HEK293 (cell line): ENCODE measurements around the gene PHKA2.

Experiments used
- CTCF ChIA-PET: fragments of 350-600 bp; formaldehyde crosslinking; extraction: SDS; loops from one replicate; lab custom pipeline; 2021; ENCODE audit warnings: antibody characterized with exemption; lab: Yijun Ruan, JAX
- POLR2A ChIA-PET: fragments of 300-600 bp; formaldehyde crosslinking; extraction: SDS; loops from one replicate; lab custom pipeline; 2020; ENCODE audit warnings: antibody characterized with exemption, inconsistent platforms; lab: Yijun Ruan, JAX
- H3K27ac ChIP-seq: fragments of 200-500 bp; sonication (Bioruptor generic); 2 replicates; pipeline ENCODE4 v1.5.1; 2014; ENCODE audit warnings: low read depth, low read length, control low read depth, inconsistent platforms; ENCODE audit errors: extremely low read depth
- H3K36me3 ChIP-seq, 2 experiments: fragments of 200-500 bp in 1 of 2; sonication (Bioruptor generic) in 1 of 2; 1 replicate in 1 of 2; 2 replicates in 1 of 2; pipeline ENCODE4 v1.5.1; 2014 to 2017; ENCODE audit warnings: inconsistent platforms in 2 of 2, low read length in 2 of 2; ENCODE audit not compliant: control insufficient read depth in 2 of 2, insufficient read depth in 1 of 2
- H3K4me1 ChIP-seq: fragments of 200-500 bp; sonication (Bioruptor generic); 2 replicates; pipeline ENCODE4 v1.5.1; 2014; ENCODE audit warnings: mild to moderate bottlenecking, low read length, inconsistent platforms; ENCODE audit not compliant: control insufficient read depth, insufficient read depth
- H3K4me3 ChIP-seq: 2 replicates; pipeline ENCODE4 v1.5.1; 2011; ENCODE audit warnings: low read depth, mild to moderate bottlenecking, control low read depth, low read length, moderate library complexity
- H3K9me3 ChIP-seq: fragments of 200-500 bp; sonication (Bioruptor generic); 2 replicates; pipeline ENCODE4 v1.5.1; 2014; ENCODE audit warnings: low read depth, low read length, inconsistent platforms; ENCODE audit not compliant: control insufficient read depth, insufficient read depth
- IKZF3 ChIP-seq: fragments of 450-650 bp; IDR thresholded peaks from 2 replicates; pipeline ENCODE4 v1.5.0; 2018; ENCODE audit warnings: missing biosample characterization, mild to moderate bottlenecking, missing genetic modification characterization, moderate library complexity
- KLF1 ChIP-seq: fragments of 450-650 bp; formaldehyde crosslinking; IDR thresholded peaks from 2 replicates; pipeline ENCODE4 v1.5.1; 2016; ENCODE audit warnings: missing biosample characterization, missing genetic modification characterization
- MZF1 ChIP-seq: fragments of 450-650 bp; formaldehyde crosslinking; IDR thresholded peaks from 2 replicates; pipeline ENCODE4 v1.5.1; 2017; ENCODE audit warnings: missing biosample characterization, missing genetic modification characterization, borderline replicate concordance
- PRDM1 ChIP-seq: fragments of 450-650 bp; formaldehyde crosslinking; IDR thresholded peaks from 2 replicates; pipeline ENCODE4; 2016; ENCODE audit warnings: missing biosample characterization, missing genetic modification characterization
- REST ChIP-seq: fragments of 450-650 bp; formaldehyde crosslinking; IDR thresholded peaks from 2 replicates; pipeline ENCODE4 v1.5.1; 2016; ENCODE audit warnings: missing biosample characterization, missing genetic modification characterization
- SCRT1 ChIP-seq: fragments of 450-650 bp; formaldehyde crosslinking; IDR thresholded peaks from 2 replicates; pipeline ENCODE4 v1.5.1; 2016; ENCODE audit warnings: missing biosample characterization, missing genetic modification characterization, borderline replicate concordance
- WT1 ChIP-seq: fragments of 450-650 bp; formaldehyde crosslinking; IDR thresholded peaks from 2 replicates; pipeline ENCODE4 v1.5.1; 2016; ENCODE audit warnings: missing biosample characterization, missing genetic modification characterization
- ZBTB17 ChIP-seq: fragments of 450-650 bp; formaldehyde crosslinking; IDR thresholded peaks from 2 replicates; pipeline ENCODE4 v1.5.1; 2016; ENCODE audit warnings: missing biosample characterization, missing genetic modification characterization
- ZBTB48 ChIP-seq: fragments of 450-650 bp; formaldehyde crosslinking; IDR thresholded peaks from 2 replicates; pipeline ENCODE4 v1.5.1; 2016; ENCODE audit warnings: missing biosample characterization, missing genetic modification characterization
- ZNF114 ChIP-seq: fragments of 450-650 bp; formaldehyde crosslinking; IDR thresholded peaks from 2 replicates; pipeline ENCODE4 v1.5.0; 2017; ENCODE audit warnings: missing biosample characterization, missing genetic modification characterization
- ZNF26 ChIP-seq: fragments of 450-650 bp; formaldehyde crosslinking; IDR thresholded peaks from 2 replicates; pipeline ENCODE4 v1.5.1; 2016; ENCODE audit warnings: missing biosample characterization, missing genetic modification characterization
- ZNF335 ChIP-seq: fragments of 450-650 bp; formaldehyde crosslinking; conservative IDR thresholded peaks from 2 replicates; pipeline ENCODE4 v1.5.1; 2016; ENCODE audit warnings: missing biosample characterization, missing genetic modification characterization
- ZNF404 ChIP-seq: fragments of 450-650 bp; formaldehyde crosslinking; IDR thresholded peaks from 2 replicates; pipeline ENCODE4 v1.5.1; 2017; ENCODE audit warnings: missing biosample characterization, missing genetic modification characterization
- ZNF48 ChIP-seq: fragments of 450-650 bp; formaldehyde crosslinking; IDR thresholded peaks from 2 replicates; pipeline ENCODE4 v1.5.1; 2016; ENCODE audit warnings: missing biosample characterization, missing genetic modification characterization
- ZNF510 ChIP-seq: fragments of 450-650 bp; formaldehyde crosslinking; IDR thresholded peaks from 2 replicates; pipeline ENCODE4 v1.5.1; 2018; ENCODE audit warnings: mild to moderate bottlenecking, missing genetic modification characterization, missing biosample characterization; ENCODE audit not compliant: insufficient replicate concordance
- ZNF600 ChIP-seq: fragments of 450-650 bp; formaldehyde crosslinking; IDR thresholded peaks from 2 replicates; pipeline ENCODE4 v1.5.1; 2016; ENCODE audit warnings: missing biosample characterization, missing genetic modification characterization
- ZNF626 ChIP-seq: fragments of 450-650 bp; sonication (Bioruptor Pico); formaldehyde crosslinking; IDR thresholded peaks from 2 replicates; pipeline ENCODE4 v1.5.1; 2018; ENCODE audit warnings: missing biosample characterization, missing genetic modification characterization, inconsistent platforms
- ZNF830 ChIP-seq: fragments of 450-650 bp; IDR thresholded peaks from 2 replicates; pipeline ENCODE4 v1.5.0; 2018; ENCODE audit warnings: missing biosample characterization, missing genetic modification characterization, low read depth, mild to moderate bottlenecking, moderate library complexity

Gene PHKA2

GRCh38 chrX:18895189-18895951 is 88.5 kb downstream of the PHKA2 start:
- CTCF ChIA-PET, result interaction anchor here (0.7 kb wide), 2 partner anchors 11 to 99 kb away, joined by 3 read pairs; no protein-coding TSS in a partner anchor
- H3K9me3 ChIP-seq, result no peaks in the 10 kb centered on the region
- H3K36me3 ChIP-seq, result peaks cover 0 to 44% of the 10 kb centered on the region in 2 experiments; a peak in 1 of 3 replicates
- POLR2A ChIA-PET, result no interaction called here
- H3K4me1 ChIP-seq, result no peaks in the 10 kb centered on the region
- H3K4me3 ChIP-seq, result no peak overlapping the region
- no peak overlapping the region for H3K27ac ChIP-seq
- TF ChIP-seq ZNF48 (tag by site-specific recombination) (no peak), ZBTB48 (tag by site-specific recombination) (no peak), PRDM1 (tag by site-specific recombination) (no peak), ZNF510 (no peak), KLF1 (no peak), ZNF26 (no peak), ZNF830 (no peak), ZNF335 (no peak), ZNF600 (tag by site-specific recombination) (no peak)

- H3K36me3 ChIP-seq, result peaks cover 0 to 42% of the 10 kb centered on the region in 2 experiments; a peak in 1 of 3 replicates
- ChIA-PET CTCF (no interaction called here), POLR2A (no interaction called here)
- no peak overlapping the region for H3K27ac ChIP-seq
- TF ChIP-seq REST (tag by site-specific recombination), result peak; percentile 66
- TF ChIP-seq IKZF3, result no peak
- TF ChIP-seq ZBTB17 (tag by site-specific recombination), result peak; percentile 44; the same call in 1 of the 2 replicates
- TF ChIP-seq MZF1 (tag by site-specific recombination), result no peak
- H3K4me1 ChIP-seq, result no peaks in the 10 kb centered on the region
- H3K4me3 ChIP-seq, result no peak overlapping the region
- no peaks in the 10 kb centered on the region for H3K9me3 ChIP-seq
Measured at GRCh38 chrX:18894156-18894555, 89.8 kb downstream of the PHKA2 start.

- H3K36me3 ChIP-seq, result peaks cover 0 to 36% of the 10 kb centered on the region in 2 experiments; a peak in 1 of 3 replicates
- H3K27ac ChIP-seq, result no peak overlapping the region
- ChIA-PET POLR2A (no interaction called here), CTCF (no interaction called here)
- no peaks in the 10 kb centered on the region for H3K9me3 ChIP-seq
- H3K4me3 ChIP-seq, result no peak overlapping the region
- H3K4me1 ChIP-seq, result no peaks in the 10 kb centered on the region
- TF ChIP-seq SCRT1 (tag by site-specific recombination) (no peak), ZNF404 (tag by site-specific recombination) (no peak), WT1 (tag by site-specific recombination) (no peak), ZNF114 (no peak), REST (tag by site-specific recombination) (no peak), ZNF626 (tag by site-specific recombination) (no peak)
Measured at GRCh38 chrX:18893536-18893935, 90.4 kb downstream of the PHKA2 start.
